B cell (primary cell): Measurements from ENCODE around the gene NR1D1. TPM values are rescaled to one million over a fixed set of nuclear protein-coding genes. Genes with fewer than 3 reads are reported as not detected.

Source experiments
- ATAC-seq: fragments of 200-7000 bp; cut with Tn5 transposase; one replicate; pipeline ENCODE4 v1.10.0; 2021; ENCODE audit warnings: low read depth, mild to moderate bottlenecking, moderate number of reproducible peaks, moderate library complexity
- CTCF ChIA-PET: fragments of 350-600 bp; sonication (Branson Sonifier 250); formaldehyde crosslinking; loops from one replicate; lab custom pipeline; 2021; ENCODE audit warnings: antibody characterized with exemption, inconsistent platforms; lab: Charles Lee
- POLR2A ChIA-PET: fragments of 350-600 bp; sonication (Branson Sonifier 250); formaldehyde crosslinking; loops from one replicate; lab custom pipeline; 2021; ENCODE audit warnings: antibody characterized with exemption; lab: Charles Lee
- DNase-seq: peaks from one replicate; pipeline ENCODE4 v3.0.0; 2013
- H2AFZ ChIP-seq: 2 replicates; pipeline ENCODE4 v1.6.1; 2012; ENCODE audit warnings: mild to moderate bottlenecking, low read depth, low read length; ENCODE audit not compliant: insufficient read depth, poor library complexity, severe bottlenecking
- H3K27ac ChIP-seq, 2 donors: 1 replicate in 1 of 2; 2 replicates in 1 of 2; pipeline ENCODE4 v1.5.1; 2012 to 2013; ENCODE audit warnings: low read length in 2 of 2, mild to moderate bottlenecking in 2 of 2, moderate library complexity in 1 of 2
- H3K27me3 ChIP-seq, 4 experiments: fragments of 200-600 bp in 1 of 4; sonication (generic) in 1 of 4; replicated peaks in 1 of 4; 1 replicate in 2 of 4; 2 replicates in 2 of 4; pipeline versions ENCODE4 v1.6.1 to v1.7.0; 2013 to 2016; ENCODE audit warnings: low read length in 3 of 4, mild to moderate bottlenecking in 2 of 4, mixed read lengths in 1 of 4, moderate library complexity in 1 of 4; ENCODE audit not compliant: insufficient read depth in 4 of 4, control insufficient read depth in 3 of 4; ENCODE audit errors: control extremely low read depth in 1 of 4
- H3K36me3 ChIP-seq, 2 experiments: replicated peaks in 1 of 2; 1 replicate in 1 of 2; 2 replicates in 1 of 2; pipeline versions ENCODE4 v1.6.1 to v1.7.1; 2013; ENCODE audit warnings: low read length in 1 of 2; ENCODE audit not compliant: insufficient read depth in 2 of 2, control insufficient read depth in 1 of 2; ENCODE audit errors: control extremely low read depth in 1 of 2, extremely low read depth in 1 of 2
- H3K4me1 ChIP-seq, 2 donors: fragments of 200-600 bp in 1 of 2; sonication (generic) in 1 of 2; 1 replicate in 1 of 2; 2 replicates in 1 of 2; pipeline versions ENCODE4 v1.5.1 to v1.6.1; 2013 to 2017; ENCODE audit warnings: low read length in 2 of 2; ENCODE audit not compliant: control insufficient read depth in 2 of 2, insufficient read depth in 2 of 2
- H3K4me2 ChIP-seq: replicated peaks from 2 replicates; pipeline ENCODE3; 2012; ENCODE audit warnings: mild to moderate bottlenecking, low read depth, low read length; ENCODE audit not compliant: poor library complexity, severe bottlenecking
- H3K4me3 ChIP-seq, 5 experiments: fragments of 200-600 bp in 1 of 5; sonication (generic) in 1 of 5; 1 replicate in 3 of 5; 2 replicates in 2 of 5; pipeline versions ENCODE4 v1.5.1 to v1.7.0; 2011 to 2016; ENCODE audit warnings: low read length in 4 of 5, mild to moderate bottlenecking in 4 of 5, low read depth in 2 of 5, control low read depth in 1 of 5, moderate library complexity in 1 of 5; ENCODE audit not compliant: insufficient read depth in 1 of 5; ENCODE audit errors: control extremely low read depth in 1 of 5, extremely low read depth in 1 of 5
- H3K79me2 ChIP-seq: fragments of 200-600 bp; sonication (generic); one replicate; pipeline ENCODE4 v1.6.0; 2016; ENCODE audit warnings: low read length; ENCODE audit not compliant: control insufficient read depth, insufficient read depth
- H3K9ac ChIP-seq: fragments of 200-600 bp; sonication (generic); 2 replicates; pipeline ENCODE4 v1.6.1; 2017; ENCODE audit warnings: mild to moderate bottlenecking, low read length, moderate library complexity
- H3K9me3 ChIP-seq, 3 donors: one replicate each; pipeline versions ENCODE4 v1.6.1 to v1.7.1; 2013; ENCODE audit warnings: low read length in 2 of 3; ENCODE audit not compliant: control insufficient read depth in 2 of 3, insufficient read depth in 1 of 3; ENCODE audit errors: control extremely low read depth in 1 of 3
- H4K20me1 ChIP-seq: 2 replicates; pipeline ENCODE4 v1.6.0; 2012; ENCODE audit warnings: mild to moderate bottlenecking, low read length; ENCODE audit not compliant: insufficient read depth, control insufficient read depth, poor library complexity, severe bottlenecking
- H3K27ac Mint-ChIP-seq: one replicate; pipeline ENCODE4 v1.8.0; 2021; ENCODE audit warnings: mixed read lengths
- H3K27me3 Mint-ChIP-seq: one replicate; pipeline ENCODE4 v1.8.0; 2021; ENCODE audit warnings: mixed read lengths
- H3K4me1 Mint-ChIP-seq: one replicate; pipeline ENCODE4 v1.8.0; 2021; ENCODE audit warnings: mixed read lengths
- H3K4me3 Mint-ChIP-seq: one replicate; pipeline ENCODE4 v1.8.0; 2021; ENCODE audit warnings: mixed read lengths
- H3K9me3 Mint-ChIP-seq: one replicate; pipeline ENCODE4 v1.8.0; 2022; ENCODE audit warnings: mixed read lengths; ENCODE audit not compliant: insufficient read depth
- CTCF ChIP-seq: fragments of 200-600 bp; IDR thresholded peaks from one replicate; pipeline ENCODE4 v1.8.0; 2022; ENCODE audit warnings: antibody characterized with exemption, mild to moderate bottlenecking
- EZH2 ChIP-seq: IDR thresholded peaks from 2 replicates; pipeline ENCODE4 v1.6.1; 2012; ENCODE audit warnings: borderline replicate concordance, low read depth, mild to moderate bottlenecking, moderate library complexity, low read length; ENCODE audit not compliant: insufficient read depth, poor library complexity, severe bottlenecking
- WGBS: methylation state at CpG from one replicate; pipeline ENCODE4 v1.1.5; 2013; ENCODE audit warnings: missing lambda C conversion rate; ENCODE audit not compliant: insufficient coverage; 5-methylcytosine and 5-hydroxymethylcytosine counted together
- intact Hi-C: fragments of 100-400 bp; cut with micrococcal nuclease; formaldehyde crosslinking; loops from one replicate; pipeline ENCODE4 v1.10.0; 2022
- polyA plus RNA-seq: library from polyadenylated mRNA; depleted of rRNA; stranded (reverse); fragments of >200 nt; gene quantifications from 2 replicates; pipeline ENCODE4 v1.2.3, GENCODE V29; 2012
- total RNA-seq, 2 donors: library from RNA; stranded (reverse); fragments of 120-200 nt in 1 of 2; gene quantifications; 1 replicate in 1 of 2; 2 replicates in 1 of 2; pipeline versions ENCODE4 v1.2.3 to v1.2.4, GENCODE V29; 2013 to 2022

The NR1D1 gene
- total and polyA plus RNA-seq, 2 donors (not counting 1 experiment from before 2014, with no cell fraction given): 6.7 to 7.7 TPM

GRCh38 chr17:40092581-40092980, 7.8 kb downstream of the NR1D1 start:
- no CpG with 5 or more reads among the region's 3 CpGs for WGBS

More at GRCh38 chr17:40092581-40092980, 7.8 kb downstream of the NR1D1 start:
- H3K27ac Mint-ChIP-seq: no peak overlapping the region
- Histone ChIP-seq H3K4me1 (peaks cover 26 to 35% of the 10 kb centered on the region in 2 donors), H3K4me3 (no peak overlapping the region), H2AFZ (no peak overlapping the region), H3K36me3 (peaks cover under 1 to 50% of the 10 kb centered on the region in 2 experiments), H3K27me3 (no peaks in the 10 kb centered on the region), H3K9ac (no peak overlapping the region), H3K4me2 (no peak overlapping the region), H3K27ac (no peak overlapping the region), H3K9me3 (peaks cover 0 to 6% (median 0%) of the 10 kb centered on the region in 3 donors), H3K79me2 (no peaks in the 10 kb centered on the region), H4K20me1 (no peaks in the 10 kb centered on the region)
- no peak overlapping the region for H3K4me3 Mint-ChIP-seq
- ATAC-seq (no peak), DNase-seq (no peak)
- ChIA-PET POLR2A (interaction anchor here (0.6 kb wide), 1 partner anchor 31 kb away, joined by 3 read pairs; no protein-coding TSS in a partner anchor), CTCF (interaction anchor here (0.6 to 5.0 kb wide), 6 partner anchors 10 to 80 kb away, joined by 3 to 40 read pairs (median 4); no protein-coding TSS in a partner anchor)
- peaks cover 36% of the 10 kb centered on the region for H3K4me1 Mint-ChIP-seq
- no peaks in the 10 kb centered on the region for H3K9me3 Mint-ChIP-seq
- no peaks in the 10 kb centered on the region for H3K27me3 Mint-ChIP-seq
- intact Hi-C loops: no loop called here
- no peak for TF ChIP-seq CTCF
- TF ChIP-seq EZH2: no peak
